ENCODE measurements around the gene RAF1. TPM values are rescaled to one million over a fixed set of nuclear protein-coding genes. Genes with fewer than 3 reads are reported as not detected.

Gene RAF1
- total RNA-seq, 1 donor from 2014 or later = 85.0 TPM

- no peak for DNase-seq (ENCODE audit: low spot score)
- Mint-ChIP-seq H3K27me3 (ENCODE audit: low read depth) (no peaks in the 10 kb centered on the region), H3K36me3 (ENCODE audit: low read depth) (peaks cover 19% of the 10 kb centered on the region), H3K4me1 (ENCODE audit: low read depth) (peaks cover under 1% of the 10 kb centered on the region), H3K4me3 (ENCODE audit: unreplicated experiment) (no peak overlapping the region), H3K9me3 (ENCODE audit: low read depth) (no peaks in the 10 kb centered on the region), H3K27ac (ENCODE audit: unreplicated experiment) (no peak overlapping the region)
- TF ChIP-seq, protein P1, sequence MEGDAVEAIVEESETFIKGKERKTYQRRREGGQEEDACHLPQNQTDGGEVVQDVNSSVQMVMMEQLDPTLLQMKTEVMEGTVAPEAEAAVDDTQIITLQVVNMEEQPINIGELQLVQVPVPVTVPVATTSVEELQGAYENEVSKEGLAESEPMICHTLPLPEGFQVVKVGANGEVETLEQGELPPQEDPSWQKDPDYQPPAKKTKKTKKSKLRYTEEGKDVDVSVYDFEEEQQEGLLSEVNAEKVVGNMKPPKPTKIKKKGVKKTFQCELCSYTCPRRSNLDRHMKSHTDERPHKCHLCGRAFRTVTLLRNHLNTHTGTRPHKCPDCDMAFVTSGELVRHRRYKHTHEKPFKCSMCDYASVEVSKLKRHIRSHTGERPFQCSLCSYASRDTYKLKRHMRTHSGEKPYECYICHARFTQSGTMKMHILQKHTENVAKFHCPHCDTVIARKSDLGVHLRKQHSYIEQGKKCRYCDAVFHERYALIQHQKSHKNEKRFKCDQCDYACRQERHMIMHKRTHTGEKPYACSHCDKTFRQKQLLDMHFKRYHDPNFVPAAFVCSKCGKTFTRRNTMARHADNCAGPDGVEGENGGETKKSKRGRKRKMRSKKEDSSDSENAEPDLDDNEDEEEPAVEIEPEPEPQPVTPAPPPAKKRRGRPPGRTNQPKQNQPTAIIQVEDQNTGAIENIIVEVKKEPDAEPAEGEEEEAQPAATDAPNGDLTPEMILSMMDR (IDR thresholded peaks at IDR 0.05) = no peak
These were observed 55.5 kb downstream of the RAF1 start for GRCh38 chr3:12608376-12608775.

DNA sequence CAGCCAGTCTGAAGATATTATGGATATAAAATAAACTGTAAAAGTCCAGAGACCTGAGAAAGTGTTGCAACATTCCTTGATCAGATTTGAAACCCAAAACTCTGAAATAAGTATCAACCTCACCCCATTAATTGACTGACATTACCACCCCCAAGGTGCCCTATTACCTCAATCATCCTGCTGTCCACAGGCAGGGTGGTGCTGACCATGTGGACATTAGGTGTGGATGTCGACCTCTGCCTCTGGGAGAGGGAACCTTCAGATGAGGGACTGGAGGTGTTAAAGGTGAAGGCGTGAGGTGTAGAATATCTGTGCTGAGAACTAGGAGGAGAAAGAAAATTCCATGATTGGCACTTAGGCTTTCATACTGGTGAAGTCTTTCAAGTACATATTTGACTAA lies 59.9 kb downstream of the RAF1 start:
- no peak for DNase-seq (ENCODE audit: low spot score)
- Mint-ChIP-seq H3K9me3 (ENCODE audit: low read depth) (no peaks in the 10 kb centered on the region), H3K27ac (ENCODE audit: unreplicated experiment) (no peak overlapping the region), H3K4me1 (ENCODE audit: low read depth) (peaks cover 17% of the 10 kb centered on the region), H3K27me3 (ENCODE audit: low read depth) (no peaks in the 10 kb centered on the region), H3K4me3 (ENCODE audit: unreplicated experiment) (no peak overlapping the region), H3K36me3 (ENCODE audit: low read depth) (peaks cover 25% of the 10 kb centered on the region)
- TF ChIP-seq, protein P1 (IDR thresholded peaks at IDR 0.05) = no peak

DNA sequence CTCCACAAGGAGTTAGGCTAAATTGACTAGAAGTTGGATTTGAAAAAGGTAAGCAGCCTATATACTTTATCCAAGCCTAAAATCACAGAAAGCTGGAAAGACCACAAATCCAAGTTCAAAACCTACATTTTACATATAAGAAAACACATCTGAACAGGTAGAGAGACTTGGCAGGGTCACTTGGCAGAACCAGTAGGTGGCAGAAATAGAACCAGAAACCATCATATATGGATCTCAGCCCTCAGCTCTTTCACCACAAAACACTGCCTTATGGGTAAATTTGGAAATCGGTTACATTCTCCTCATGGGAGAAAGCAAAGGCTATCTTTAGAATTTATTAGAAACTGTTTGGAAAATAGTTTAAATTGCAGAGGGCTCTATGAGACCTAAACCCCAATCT lies 62.8 kb downstream of the RAF1 start:
- TF ChIP-seq, protein P1 (IDR thresholded peaks at IDR 0.05) = peak; percentile 50
- Mint-ChIP-seq H3K4me3 (ENCODE audit: unreplicated experiment) (no peak overlapping the region), H3K36me3 (ENCODE audit: low read depth) (peaks cover 22% of the 10 kb centered on the region), H3K27me3 (ENCODE audit: low read depth) (no peaks in the 10 kb centered on the region), H3K27ac (ENCODE audit: unreplicated experiment) (peak overlapping the region; percentile 59), H3K4me1 (ENCODE audit: low read depth) (peaks cover 22% of the 10 kb centered on the region), H3K9me3 (ENCODE audit: low read depth) (no peaks in the 10 kb centered on the region)
- no peak for DNase-seq (ENCODE audit: low spot score)

GRCh38 chr3:12598890-12599289 lies 65.0 kb downstream of the RAF1 start:
- Mint-ChIP-seq H3K27ac (ENCODE audit: unreplicated experiment) (peak overlapping the region; percentile 86), H3K36me3 (ENCODE audit: low read depth) (peaks cover 29% of the 10 kb centered on the region), H3K4me1 (ENCODE audit: low read depth) (peaks cover 22% of the 10 kb centered on the region), H3K27me3 (ENCODE audit: low read depth) (no peaks in the 10 kb centered on the region), H3K4me3 (ENCODE audit: unreplicated experiment) (no peak overlapping the region), H3K9me3 (ENCODE audit: low read depth) (no peaks in the 10 kb centered on the region)
- TF ChIP-seq, protein P1 (IDR thresholded peaks at IDR 0.05) = no peak
- DNase-seq (ENCODE audit: low spot score) = no peak

DNA sequence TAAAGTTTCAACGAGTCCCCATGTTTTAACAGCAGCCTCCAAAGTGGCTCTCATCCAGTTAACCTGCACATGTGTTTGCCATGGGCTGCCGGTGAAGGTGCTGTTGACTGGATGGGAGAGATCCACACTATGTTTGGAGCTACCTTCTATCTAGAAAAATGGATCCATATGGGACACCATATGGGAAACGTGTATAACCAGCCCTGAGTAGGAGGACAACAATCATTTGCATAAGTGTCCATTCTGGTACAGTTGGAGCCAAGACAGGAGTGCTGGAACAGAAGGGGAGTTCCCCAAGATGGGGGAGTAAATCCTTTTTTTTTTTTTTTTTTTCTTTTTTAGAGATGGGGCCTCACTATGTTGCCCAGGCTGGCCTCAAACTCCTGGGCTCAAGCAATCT lies 70.4 kb downstream of the RAF1 start:
- H3K27me3 Mint-ChIP-seq (ENCODE audit: low read depth) = no peaks in the 10 kb centered on the region
- peak overlapping the region; percentile 41 for H3K27ac Mint-ChIP-seq (ENCODE audit: unreplicated experiment)
- no peak for DNase-seq (ENCODE audit: low spot score)
- H3K4me1 Mint-ChIP-seq (ENCODE audit: low read depth) = peaks cover 5% of the 10 kb centered on the region
- no peaks in the 10 kb centered on the region for H3K9me3 Mint-ChIP-seq (ENCODE audit: low read depth)
- peaks cover 41% of the 10 kb centered on the region for H3K36me3 Mint-ChIP-seq (ENCODE audit: low read depth)
- TF ChIP-seq, protein P1 (IDR thresholded peaks at IDR 0.05) = no peak
- H3K4me3 Mint-ChIP-seq (ENCODE audit: unreplicated experiment) = no peak overlapping the region
